Esophagus muscularis mucosa (tissue), 4 donors: ENCODE data around the gene CLCNKB. TPM values are rescaled to one million over a fixed set of nuclear protein-coding genes. Genes with fewer than 3 reads are reported as not detected.

Source experiments
- DNase-seq: peaks from one replicate; pipeline ENCODE4 v3.0.0-alpha.2; 2017; ENCODE audit errors: extremely low spot score
- H3K27ac ChIP-seq, 4 donors: fragments of 200-600 bp; sonication (generic); replicated peaks in 1 of 4; 1 replicate in 3 of 4; 2 replicates in 1 of 4; pipeline ENCODE4 v1.5.1; 2016 to 2019; ENCODE audit warnings: mild to moderate bottlenecking in 1 of 4
- H3K27me3 ChIP-seq, 4 donors: fragments of 200-600 bp; sonication (generic); one replicate each; pipeline versions ENCODE4 v1.5.1 to v1.6.0; 2016 to 2019
- H3K36me3 ChIP-seq, 4 donors: fragments of 200-600 bp; sonication (generic); one replicate each; pipeline ENCODE4 v1.5.1; 2016 to 2019
- H3K4me1 ChIP-seq, 4 donors: fragments of 200-600 bp; sonication (generic); one replicate each; pipeline ENCODE4 v1.5.1; 2016 to 2019
- H3K4me3 ChIP-seq, 4 donors: fragments of 200-600 bp; sonication (generic); 1 replicate in 2 of 4; 2 replicates in 2 of 4; pipeline ENCODE4 v1.5.1; 2016 to 2019; ENCODE audit warnings: mild to moderate bottlenecking in 4 of 4, moderate library complexity in 1 of 4
- H3K9me3 ChIP-seq, 4 donors: fragments of 200-600 bp; sonication (generic); 1 replicate in 3 of 4; 2 replicates in 1 of 4; pipeline ENCODE4 v1.5.1; 2016 to 2019
- EP300 ChIP-seq: sonication (generic); formaldehyde crosslinking; IDR thresholded peaks from one replicate; pipeline ENCODE4 v1.6.1; 2017; ENCODE audit warnings: antibody characterized with exemption
- POLR2A ChIP-seq: fragments of 450-650 bp; IDR thresholded peaks from one replicate; pipeline ENCODE4 v1.6.1; 2017; ENCODE audit warnings: antibody characterized with exemption, moderate library complexity, mild to moderate bottlenecking, low read depth
- POLR2AphosphoS5 ChIP-seq, 2 donors: sonication (generic); formaldehyde crosslinking; IDR thresholded peaks; one replicate each; pipeline ENCODE4 v1.6.1; 2017; ENCODE audit warnings: antibody characterized with exemption in 2 of 2
- WGBS: methylation state at CpG from one replicate; pipeline ENCODE4 v1.1.5; 2018; 5-methylcytosine and 5-hydroxymethylcytosine counted together
- intact Hi-C: fragments of 100-400 bp; cut with DNase I; formaldehyde crosslinking; loops from one replicate; pipeline ENCODE4 v1.15.1; 2023
- total RNA-seq, 4 donors: library from RNA; depleted of rRNA; stranded (reverse); fragments of >200 nt; gene quantifications; one replicate each; pipeline versions ENCODE4 v1.1.0 to v1.2.1, GENCODE V29; 2016
- TF ChIP-seq, protein P1 (sequence below), 3 experiments: fragments of 200-600 bp in 2 of 3; fragments of 450-650 bp in 1 of 3; sonication (generic) in 2 of 3; IDR thresholded peaks; one replicate each; pipeline ENCODE4 v1.5.1; 2017 to 2019; ENCODE audit warnings: antibody characterized with exemption in 3 of 3, mild to moderate bottlenecking in 2 of 3, moderate library complexity in 1 of 3

The CLCNKB gene
- total RNA-seq, 4 donors from 2014 or later = 0.34 TPM; not detected in 3

DNA sequence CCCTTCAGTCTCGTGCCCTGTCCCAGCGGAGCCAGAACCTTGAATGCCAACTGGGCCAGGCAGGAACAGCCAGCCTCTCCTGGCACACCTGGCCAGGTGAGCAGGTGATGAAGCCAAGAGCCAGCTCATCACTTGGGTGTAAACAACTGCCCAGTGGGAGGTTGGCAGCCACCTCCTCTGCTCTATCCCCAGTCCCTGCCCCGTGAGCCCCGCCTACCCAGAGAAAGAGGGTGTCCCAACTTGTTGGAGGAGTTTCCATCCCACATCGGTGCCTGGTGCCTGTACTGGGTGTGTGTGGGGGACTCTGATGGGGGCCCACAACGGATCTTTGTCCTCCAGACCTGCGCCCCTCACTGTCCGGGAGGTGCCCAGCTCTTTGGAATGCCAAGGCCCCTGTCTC is 47.7 kb downstream of the CLCNKB start:
- Histone ChIP-seq H3K27ac (no peak overlapping the region), H3K4me1 (peaks cover 0 to 12% (median 3%) of the 10 kb centered on the region in 4 donors), H3K36me3 (no peaks in the 10 kb centered on the region), H3K4me3 (no peak overlapping the region), H3K27me3 (no peaks in the 10 kb centered on the region), H3K9me3 (no peaks in the 10 kb centered on the region)
- TF ChIP-seq EP300 = no peak
- no peak for TF ChIP-seq POLR2AphosphoS5 (IDR thresholded peaks at IDR 0.05)
- TF ChIP-seq, protein P1, sequence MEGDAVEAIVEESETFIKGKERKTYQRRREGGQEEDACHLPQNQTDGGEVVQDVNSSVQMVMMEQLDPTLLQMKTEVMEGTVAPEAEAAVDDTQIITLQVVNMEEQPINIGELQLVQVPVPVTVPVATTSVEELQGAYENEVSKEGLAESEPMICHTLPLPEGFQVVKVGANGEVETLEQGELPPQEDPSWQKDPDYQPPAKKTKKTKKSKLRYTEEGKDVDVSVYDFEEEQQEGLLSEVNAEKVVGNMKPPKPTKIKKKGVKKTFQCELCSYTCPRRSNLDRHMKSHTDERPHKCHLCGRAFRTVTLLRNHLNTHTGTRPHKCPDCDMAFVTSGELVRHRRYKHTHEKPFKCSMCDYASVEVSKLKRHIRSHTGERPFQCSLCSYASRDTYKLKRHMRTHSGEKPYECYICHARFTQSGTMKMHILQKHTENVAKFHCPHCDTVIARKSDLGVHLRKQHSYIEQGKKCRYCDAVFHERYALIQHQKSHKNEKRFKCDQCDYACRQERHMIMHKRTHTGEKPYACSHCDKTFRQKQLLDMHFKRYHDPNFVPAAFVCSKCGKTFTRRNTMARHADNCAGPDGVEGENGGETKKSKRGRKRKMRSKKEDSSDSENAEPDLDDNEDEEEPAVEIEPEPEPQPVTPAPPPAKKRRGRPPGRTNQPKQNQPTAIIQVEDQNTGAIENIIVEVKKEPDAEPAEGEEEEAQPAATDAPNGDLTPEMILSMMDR (IDR thresholded peaks at IDR 0.05) = no peak
- TF ChIP-seq POLR2A = no peak
- intact Hi-C loops = no loop called here
- 100% methylated on average over 2 of the region's 8 CpGs for WGBS
- no peak for DNase-seq

DNA sequence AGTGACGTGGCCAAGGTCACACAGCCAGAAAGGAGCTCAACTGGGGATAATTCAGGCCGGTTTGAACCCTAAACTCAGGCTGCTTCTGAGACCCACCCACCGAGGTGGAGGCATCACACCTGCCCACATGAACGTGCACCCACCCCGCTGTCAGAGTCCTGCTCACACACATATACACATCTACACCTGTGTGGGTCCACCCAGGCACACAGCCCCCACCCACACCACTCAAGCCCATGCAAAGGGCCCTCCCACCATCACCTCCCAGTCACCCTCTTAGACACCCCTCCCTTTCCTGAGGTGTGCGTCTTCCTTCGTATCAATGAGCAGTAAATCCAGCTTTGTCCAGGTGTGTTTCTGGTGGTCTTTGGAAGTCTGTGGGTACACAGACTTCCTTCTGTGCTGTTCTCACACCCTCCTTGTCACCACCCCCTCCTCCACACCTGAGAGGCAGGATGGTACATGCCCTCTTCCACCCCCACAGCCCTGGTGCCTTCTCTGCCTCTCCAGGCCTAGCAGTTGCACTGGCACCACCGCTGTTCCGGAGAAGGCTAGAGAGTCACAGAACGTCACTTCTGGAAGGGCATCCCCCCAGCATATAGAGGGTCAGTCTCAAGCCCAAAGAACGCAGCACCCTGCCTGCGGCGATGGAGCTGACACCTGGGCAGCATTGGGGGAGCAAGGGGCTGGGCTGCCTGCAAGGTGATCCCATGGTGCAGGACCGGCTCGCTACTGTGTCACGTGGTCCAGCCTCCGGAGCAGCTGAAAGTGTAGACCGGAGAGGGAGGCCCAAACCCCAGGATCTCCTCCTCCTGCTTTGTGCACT is 48.7 kb downstream of the CLCNKB start:
- Histone ChIP-seq H3K36me3 (no peaks in the 10 kb centered on the region), H3K27me3 (no peaks in the 10 kb centered on the region), H3K27ac (no peak overlapping the region), H3K4me1 (peaks cover 0 to 12% (median 3%) of the 10 kb centered on the region in 4 donors), H3K9me3 (no peaks in the 10 kb centered on the region), H3K4me3 (no peak overlapping the region)
- DNase-seq = no peak
- TF ChIP-seq, protein P1 (IDR thresholded peaks at IDR 0.05) = no peak
- TF ChIP-seq EP300 (no peak), POLR2AphosphoS5 (IDR thresholded peaks at IDR 0.05) (no peak), POLR2A (no peak)
- 94% methylated on average over 11 of the region's 18 CpGs for WGBS
- intact Hi-C loops = no loop called here

DNA sequence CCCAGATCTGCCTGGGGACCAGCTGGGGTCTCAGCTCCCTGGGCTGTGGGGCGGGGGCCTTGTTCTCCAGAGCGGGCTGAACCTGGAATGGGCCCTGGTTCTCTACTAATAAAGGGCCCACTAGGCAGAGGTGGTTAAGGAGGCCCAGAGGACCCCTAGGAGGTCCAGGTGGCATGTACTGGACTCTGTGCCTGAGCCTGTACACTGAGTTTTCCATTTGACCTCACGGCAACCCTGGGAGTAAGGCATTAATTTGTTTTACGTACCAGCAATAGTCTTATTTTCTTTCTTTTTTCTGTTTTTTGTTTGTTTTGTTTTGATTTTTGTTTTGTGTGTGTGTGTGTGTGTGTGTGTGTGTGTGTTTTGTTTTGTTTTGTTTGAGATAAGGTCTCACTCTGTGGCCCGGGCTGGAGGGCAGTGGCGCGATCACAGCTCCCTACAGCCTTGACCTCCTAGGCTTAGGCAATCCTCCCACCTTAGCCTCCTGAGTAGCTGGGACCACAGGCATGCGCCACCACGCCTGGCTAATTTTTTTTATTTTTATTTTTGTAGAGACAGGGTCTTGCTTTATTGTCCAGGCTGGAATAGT is 49.4 kb downstream of the CLCNKB start:
- no peak for DNase-seq
- 97% methylated on average over 8 of the region's 9 CpGs for WGBS
- intact Hi-C loops = no loop called here

DNA sequence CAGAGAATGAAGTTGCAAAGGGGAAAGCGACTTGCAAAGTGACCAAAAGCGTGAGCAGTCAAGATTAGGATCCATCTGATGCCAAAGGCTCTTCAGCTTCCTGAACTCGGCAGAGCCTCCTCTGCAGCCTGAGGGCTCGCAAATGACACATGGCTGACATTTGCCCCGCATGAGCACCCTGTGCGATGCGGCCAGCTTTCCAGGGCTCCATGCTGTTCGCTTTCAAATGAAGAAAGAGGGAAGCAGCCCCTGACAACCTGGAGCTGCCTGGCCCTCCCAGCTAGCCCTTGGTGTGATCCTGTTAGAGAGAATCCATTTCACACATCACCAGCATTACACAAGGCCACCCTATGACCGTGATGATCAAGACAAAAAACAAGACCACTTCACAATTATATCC is 50.0 kb downstream of the CLCNKB start:
- Histone ChIP-seq H3K4me1 (peaks cover 0 to 5% (median 0%) of the 10 kb centered on the region in 4 donors), H3K4me3 (no peak overlapping the region), H3K27me3 (no peaks in the 10 kb centered on the region), H3K9me3 (no peaks in the 10 kb centered on the region), H3K36me3 (no peaks in the 10 kb centered on the region), H3K27ac (no peak overlapping the region)
- no peak for TF ChIP-seq POLR2AphosphoS5 (IDR thresholded peaks at IDR 0.05)
- no peak for TF ChIP-seq EP300
- TF ChIP-seq, protein P1 (IDR thresholded peaks at IDR 0.05) = no peak
- TF ChIP-seq POLR2A = no peak
- 80% methylated on average over 9 of the region's 9 CpGs for WGBS
- DNase-seq = no peak
- intact Hi-C loops = no loop called here

More for the DNA sequence above, 49.4 kb downstream of the CLCNKB start:
- Histone ChIP-seq H3K4me3 (no peak overlapping the region), H3K27me3 (no peaks in the 10 kb centered on the region), H3K27ac (no peak overlapping the region), H3K4me1 (peaks cover 0 to 9% (median 1%) of the 10 kb centered on the region in 4 donors), H3K9me3 (no peaks in the 10 kb centered on the region), H3K36me3 (no peaks in the 10 kb centered on the region)
- TF ChIP-seq, protein P1 (IDR thresholded peaks at IDR 0.05) = no peak
- no peak for TF ChIP-seq EP300
- no peak for TF ChIP-seq POLR2AphosphoS5 (IDR thresholded peaks at IDR 0.05)
- TF ChIP-seq POLR2A = no peak
